K562 (cell line): ENCODE data around the gene GMPR. TPM values are rescaled to one million over a fixed set of nuclear protein-coding genes. Genes with fewer than 3 reads are reported as not detected.

Experiments used
- ADNP ChIP-seq: fragments of 200-800 bp; sonication (Bioruptor generic); IDR thresholded peaks from 2 replicates; pipeline ENCODE4 v1.6.1; 2016; ENCODE audit warnings: missing genetic modification characterization, missing compliant biosample characterization
- ARID2 ChIP-seq: fragments of 450-650 bp; IDR thresholded peaks from 2 replicates; pipeline ENCODE4 v1.6.1; 2017; ENCODE audit warnings: antibody characterized with exemption, mild to moderate bottlenecking
- CBFB ChIP-seq: sonication (generic); formaldehyde crosslinking; IDR thresholded peaks from 2 replicates; pipeline ENCODE4 v1.4.0; 2020; ENCODE audit warnings: mild to moderate bottlenecking, missing genetic modification reagents
- CHD1 ChIP-seq: fragments of 200-600 bp; sonication (generic); IDR thresholded peaks from one replicate; pipeline ENCODE4 v1.6.1; 2012; ENCODE audit warnings: mild to moderate bottlenecking, moderate library complexity, low read length, inconsistent platforms
- EWSR1 ChIP-seq: fragments of 450-650 bp; IDR thresholded peaks from 2 replicates; pipeline ENCODE4 v1.6.1; 2018; ENCODE audit warnings: borderline replicate concordance, mild to moderate bottlenecking, low read depth, moderate library complexity; ENCODE audit not compliant: partially characterized antibody
- FOXM1 ChIP-seq, 2 experiments: fragments of 450-650 bp in 1 of 2; sonication (generic) in 1 of 2; formaldehyde crosslinking in 1 of 2; IDR thresholded peaks; 2 replicates each; pipeline versions ENCODE4 v1.6.1 to v1.9.0; 2017 to 2022; ENCODE audit warnings: low read depth in 2 of 2, mild to moderate bottlenecking in 2 of 2, missing genetic modification reagents in 1 of 2, moderate library complexity in 1 of 2
- HOXB6 ChIP-seq: fragments of 250-450 bp; sonication (Bioruptor Pico); IDR thresholded peaks from 2 replicates; pipeline ENCODE4 v1.5.1; 2022; ENCODE audit warnings: mild to moderate bottlenecking, borderline replicate concordance
- NCOA4 ChIP-seq: fragments of 450-650 bp; IDR thresholded peaks from 2 replicates; pipeline ENCODE4 v1.6.1; 2018; ENCODE audit warnings: mild to moderate bottlenecking; ENCODE audit not compliant: partially characterized antibody
- NFATC3 ChIP-seq: fragments of 450-650 bp; IDR thresholded peaks from 2 replicates; pipeline ENCODE4 v1.6.1; 2017; ENCODE audit warnings: mild to moderate bottlenecking
- OTX1 ChIP-seq: fragments of 450-650 bp; formaldehyde crosslinking; IDR thresholded peaks from 2 replicates; pipeline ENCODE4 v1.4.0; 2022; ENCODE audit warnings: mild to moderate bottlenecking
- PHF21A ChIP-seq: fragments of 450-650 bp; IDR thresholded peaks from 2 replicates; pipeline ENCODE4 v1.6.1; 2017; ENCODE audit warnings: low read depth, borderline replicate concordance
- RBM39 ChIP-seq: fragments of 200-400 bp; formaldehyde crosslinking; optimal IDR thresholded peaks from 2 replicates; pipeline ENCODE3; 2018; ENCODE audit warnings: low read depth, low read length
- SOX6 ChIP-seq: fragments of 450-650 bp; IDR thresholded peaks from 2 replicates; pipeline ENCODE4 v1.6.1; 2014; ENCODE audit warnings: mild to moderate bottlenecking
- SRSF7 ChIP-seq: fragments of 200-400 bp; formaldehyde crosslinking; optimal IDR thresholded peaks from 2 replicates; pipeline ENCODE3; 2017; ENCODE audit warnings: mild to moderate bottlenecking, low read depth, low read length
- TAF9B ChIP-seq: fragments of 450-650 bp; IDR thresholded peaks from 2 replicates; pipeline ENCODE4 v1.6.1; 2018; ENCODE audit warnings: mild to moderate bottlenecking; ENCODE audit not compliant: partially characterized antibody
- TCF7 ChIP-seq: sonication (generic); IDR thresholded peaks from 2 replicates; pipeline ENCODE4 v1.6.1; 2016; ENCODE audit warnings: antibody characterized with exemption, borderline replicate concordance
- XRCC5 ChIP-seq: fragments of 200-400 bp; formaldehyde crosslinking; IDR thresholded peaks from 2 replicates; pipeline ENCODE4 v1.6.1; 2017; ENCODE audit warnings: low read depth, mild to moderate bottlenecking, low read length
- ZNF143 ChIP-seq: sonication (generic); formaldehyde crosslinking; IDR thresholded peaks from 2 replicates; pipeline ENCODE4 v1.9.0; 2022; ENCODE audit warnings: mild to moderate bottlenecking, missing genetic modification reagents
- ZNF263 ChIP-seq: sonication (generic); formaldehyde crosslinking; IDR thresholded peaks from 2 replicates; pipeline ENCODE4 v1.8.0; 2022; ENCODE audit warnings: mild to moderate bottlenecking, missing genetic modification reagents, borderline replicate concordance
- polyA plus RNA-seq, 8 experiments: library from polyadenylated mRNA; depleted of rRNA in 4 of 8; stranded (reverse) in 5 of 8; unstranded in 3 of 8; fragments of >200 nt; fragmentation: Nextera tagmentation in 2 of 8; fragmentation: Illumina TruSeq in 1 of 8; extraction: Ambion mirVana in 2 of 8; extraction: Trizol in 1 of 8; gene quantifications; 2 replicates each; pipeline versions ENCODE4 v1.2.1 to v1.2.3, GENCODE V29; 2011 to 2014; ENCODE audit warnings: inconsistent platforms in 1 of 8, missing spikeins in 1 of 8
- total RNA-seq, 7 experiments: library from RNA; depleted of rRNA in 6 of 7; stranded (reverse); fragments of >200 nt in 6 of 7; fragmentation: Illumina TruSeq in 2 of 7; extraction: Trizol in 2 of 7; gene quantifications; 2 replicates each; pipeline versions ENCODE4 v1.2.1 to v1.2.3, GENCODE V29; 2011 to 2021; ENCODE audit warnings: low replicate concordance in 1 of 7
- TF ChIP-seq, protein P1 (sequence below): fragments of 250-450 bp; sonication (Bioruptor Pico); IDR thresholded peaks from 2 replicates; pipeline ENCODE4 v1.8.0; 2022; ENCODE audit warnings: inconsistent platforms
- TF ChIP-seq, protein P2 (sequence below): sonication (generic); formaldehyde crosslinking; IDR thresholded peaks from 2 replicates; pipeline ENCODE4 v1.8.1; 2023; ENCODE audit warnings: mild to moderate bottlenecking, missing genetic modification reagents
- TF ChIP-seq, protein P3 (sequence below): fragments of 450-650 bp; IDR thresholded peaks from 2 replicates; pipeline ENCODE4 v1.6.1; 2016
- TF ChIP-seq, protein P4 (sequence below): fragments of 250-450 bp; sonication (Bioruptor Pico); IDR thresholded peaks from 2 replicates; pipeline ENCODE4 v1.5.0; 2021

Gene GMPR
- total and polyA plus RNA-seq, 9 of the 15 experiments (the other 6 are each of a cell fraction or from before 2014, with no cell fraction given): 34.6 to 83.7 (median 49.8) TPM

DNA sequence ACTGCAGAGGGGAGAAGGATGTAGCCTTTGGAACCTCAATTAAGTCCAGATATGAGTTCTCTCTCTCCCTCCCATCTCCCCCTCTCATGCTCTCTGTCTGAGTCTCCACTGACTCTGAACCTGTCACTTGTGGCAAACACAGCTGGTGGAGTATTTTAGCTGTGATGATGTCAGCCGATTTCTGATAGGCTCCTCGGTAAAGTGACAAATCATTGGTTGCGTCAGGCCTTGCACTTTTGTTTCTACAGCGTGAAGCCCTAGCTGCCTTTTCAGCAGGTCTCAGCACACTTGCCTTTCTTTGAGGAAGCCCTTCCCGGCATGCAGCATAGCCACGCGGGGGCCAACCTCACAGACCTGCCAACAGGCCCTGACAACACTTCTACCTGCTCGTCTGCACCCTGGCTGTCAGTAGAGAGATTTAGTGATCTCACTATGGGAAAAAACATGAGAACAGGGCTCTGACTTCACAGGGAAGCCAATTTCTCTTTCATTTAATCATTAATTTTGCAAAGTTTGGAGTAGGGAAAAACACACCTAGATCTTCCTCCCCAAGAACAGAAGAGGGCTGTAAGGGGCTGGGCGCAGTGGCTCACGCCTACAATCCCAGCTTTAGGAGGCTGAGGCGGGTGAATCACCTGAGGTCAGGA, 84.4 kb downstream of the GMPR start (continued):
- TF ChIP-seq PHF21A (no peak), FOXM1 (IDR thresholded peaks at IDR 0.05; ENCODE audit: low read depth) (no peak), FOXM1 (CRISPR knock-in tag; IDR thresholded peaks at IDR 0.05; ENCODE audit: low read depth) (no peak), ZNF143 (CRISPR knock-in tag) (peak; percentile 79), HOXB6 (CRISPR knock-in tag) (peak; percentile 56; the same call in 1 of the 2 replicates), ADNP (tag) (peak; percentile 78; the same call in 1 of the 2 replicates), NFATC3 (0 out of 2 replicates have a peak, but pooled peaks have one; percentile 6), SOX6 (peak; percentile 82), TCF7 (no peak), ZNF263 (CRISPR knock-in tag) (peak; percentile 53; the same call in 1 of the 2 replicates), CHD1 (no peak), SRSF7 (no peak), RBM39 (no peak), EWSR1 (no peak), TAF9B (peak; percentile 95), XRCC5 (0 out of 2 replicates have a peak, but pooled peaks have one; percentile 21), OTX1 (no peak), ARID2 (no peak), NCOA4 (no peak), CBFB (CRISPR knock-in tag) (no peak)
- TF ChIP-seq, protein P1, sequence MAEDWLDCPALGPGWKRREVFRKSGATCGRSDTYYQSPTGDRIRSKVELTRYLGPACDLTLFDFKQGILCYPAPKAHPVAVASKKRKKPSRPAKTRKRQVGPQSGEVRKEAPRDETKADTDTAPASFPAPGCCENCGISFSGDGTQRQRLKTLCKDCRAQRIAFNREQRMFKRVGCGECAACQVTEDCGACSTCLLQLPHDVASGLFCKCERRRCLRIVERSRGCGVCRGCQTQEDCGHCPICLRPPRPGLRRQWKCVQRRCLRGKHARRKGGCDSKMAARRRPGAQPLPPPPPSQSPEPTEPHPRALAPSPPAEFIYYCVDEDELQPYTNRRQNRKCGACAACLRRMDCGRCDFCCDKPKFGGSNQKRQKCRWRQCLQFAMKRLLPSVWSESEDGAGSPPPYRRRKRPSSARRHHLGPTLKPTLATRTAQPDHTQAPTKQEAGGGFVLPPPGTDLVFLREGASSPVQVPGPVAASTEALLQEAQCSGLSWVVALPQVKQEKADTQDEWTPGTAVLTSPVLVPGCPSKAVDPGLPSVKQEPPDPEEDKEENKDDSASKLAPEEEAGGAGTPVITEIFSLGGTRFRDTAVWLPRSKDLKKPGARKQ (CRISPR knock-in tag): no peak
- TF ChIP-seq, protein P2, sequence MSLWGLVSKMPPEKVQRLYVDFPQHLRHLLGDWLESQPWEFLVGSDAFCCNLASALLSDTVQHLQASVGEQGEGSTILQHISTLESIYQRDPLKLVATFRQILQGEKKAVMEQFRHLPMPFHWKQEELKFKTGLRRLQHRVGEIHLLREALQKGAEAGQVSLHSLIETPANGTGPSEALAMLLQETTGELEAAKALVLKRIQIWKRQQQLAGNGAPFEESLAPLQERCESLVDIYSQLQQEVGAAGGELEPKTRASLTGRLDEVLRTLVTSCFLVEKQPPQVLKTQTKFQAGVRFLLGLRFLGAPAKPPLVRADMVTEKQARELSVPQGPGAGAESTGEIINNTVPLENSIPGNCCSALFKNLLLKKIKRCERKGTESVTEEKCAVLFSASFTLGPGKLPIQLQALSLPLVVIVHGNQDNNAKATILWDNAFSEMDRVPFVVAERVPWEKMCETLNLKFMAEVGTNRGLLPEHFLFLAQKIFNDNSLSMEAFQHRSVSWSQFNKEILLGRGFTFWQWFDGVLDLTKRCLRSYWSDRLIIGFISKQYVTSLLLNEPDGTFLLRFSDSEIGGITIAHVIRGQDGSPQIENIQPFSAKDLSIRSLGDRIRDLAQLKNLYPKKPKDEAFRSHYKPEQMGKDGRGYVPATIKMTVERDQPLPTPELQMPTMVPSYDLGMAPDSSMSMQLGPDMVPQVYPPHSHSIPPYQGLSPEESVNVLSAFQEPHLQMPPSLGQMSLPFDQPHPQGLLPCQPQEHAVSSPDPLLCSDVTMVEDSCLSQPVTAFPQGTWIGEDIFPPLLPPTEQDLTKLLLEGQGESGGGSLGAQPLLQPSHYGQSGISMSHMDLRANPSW (CRISPR knock-in tag): no peak
- TF ChIP-seq, protein P3, sequence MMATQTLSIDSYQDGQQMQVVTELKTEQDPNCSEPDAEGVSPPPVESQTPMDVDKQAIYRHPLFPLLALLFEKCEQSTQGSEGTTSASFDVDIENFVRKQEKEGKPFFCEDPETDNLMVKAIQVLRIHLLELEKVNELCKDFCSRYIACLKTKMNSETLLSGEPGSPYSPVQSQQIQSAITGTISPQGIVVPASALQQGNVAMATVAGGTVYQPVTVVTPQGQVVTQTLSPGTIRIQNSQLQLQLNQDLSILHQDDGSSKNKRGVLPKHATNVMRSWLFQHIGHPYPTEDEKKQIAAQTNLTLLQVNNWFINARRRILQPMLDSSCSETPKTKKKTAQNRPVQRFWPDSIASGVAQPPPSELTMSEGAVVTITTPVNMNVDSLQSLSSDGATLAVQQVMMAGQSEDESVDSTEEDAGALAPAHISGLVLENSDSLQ: peak; percentile 93
- TF ChIP-seq, protein P4, sequence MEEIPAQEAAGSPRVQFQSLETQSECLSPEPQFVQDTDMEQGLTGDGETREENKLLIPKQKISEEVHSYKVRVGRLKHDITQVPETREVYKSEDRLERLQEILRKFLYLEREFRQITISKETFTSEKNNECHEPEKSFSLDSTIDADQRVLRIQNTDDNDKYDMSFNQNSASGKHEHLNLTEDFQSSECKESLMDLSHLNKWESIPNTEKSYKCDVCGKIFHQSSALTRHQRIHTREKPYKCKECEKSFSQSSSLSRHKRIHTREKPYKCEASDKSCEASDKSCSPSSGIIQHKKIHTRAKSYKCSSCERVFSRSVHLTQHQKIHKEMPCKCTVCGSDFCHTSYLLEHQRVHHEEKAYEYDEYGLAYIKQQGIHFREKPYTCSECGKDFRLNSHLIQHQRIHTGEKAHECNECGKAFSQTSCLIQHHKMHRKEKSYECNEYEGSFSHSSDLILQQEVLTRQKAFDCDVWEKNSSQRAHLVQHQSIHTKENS: no peak
